ENCODE data around the gene CEMP1.

DNA sequence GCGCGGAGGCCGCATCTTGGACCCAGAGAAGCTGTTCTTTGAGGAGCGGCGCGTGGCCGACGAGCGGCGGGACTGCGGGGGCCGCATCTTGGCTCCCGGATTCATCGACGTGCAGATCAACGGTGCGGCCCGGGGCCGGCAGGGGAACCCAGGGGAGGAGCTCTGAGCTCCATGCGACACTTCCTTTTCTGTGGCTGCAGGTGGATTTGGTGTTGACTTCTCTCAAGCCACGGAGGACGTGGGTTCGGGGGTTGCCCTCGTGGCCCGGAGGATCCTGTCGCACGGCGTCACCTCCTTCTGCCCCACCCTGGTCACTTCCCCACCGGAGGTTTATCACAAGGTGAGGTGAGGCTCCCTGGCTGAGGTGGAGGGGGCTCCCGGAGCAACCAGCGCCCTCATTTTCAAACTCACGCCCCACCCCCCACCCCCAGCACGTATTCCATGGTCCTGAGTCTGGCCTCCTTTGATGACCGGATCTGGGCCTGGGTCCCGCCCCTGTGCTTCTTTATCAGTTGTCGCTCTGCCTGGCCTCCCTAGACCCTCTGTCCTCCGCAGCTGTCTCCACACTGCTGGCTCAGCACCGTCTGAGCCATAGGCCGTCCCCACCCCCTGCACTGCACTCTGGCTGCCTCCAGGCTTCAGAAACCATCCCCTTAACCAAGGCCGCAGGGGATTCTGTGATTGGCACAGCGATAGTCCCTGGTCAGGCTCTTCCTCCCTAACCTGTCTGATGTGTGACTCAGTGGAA, 10.2 kb downstream of the CEMP1 start:
- TF ChIP-seq, protein P1, sequence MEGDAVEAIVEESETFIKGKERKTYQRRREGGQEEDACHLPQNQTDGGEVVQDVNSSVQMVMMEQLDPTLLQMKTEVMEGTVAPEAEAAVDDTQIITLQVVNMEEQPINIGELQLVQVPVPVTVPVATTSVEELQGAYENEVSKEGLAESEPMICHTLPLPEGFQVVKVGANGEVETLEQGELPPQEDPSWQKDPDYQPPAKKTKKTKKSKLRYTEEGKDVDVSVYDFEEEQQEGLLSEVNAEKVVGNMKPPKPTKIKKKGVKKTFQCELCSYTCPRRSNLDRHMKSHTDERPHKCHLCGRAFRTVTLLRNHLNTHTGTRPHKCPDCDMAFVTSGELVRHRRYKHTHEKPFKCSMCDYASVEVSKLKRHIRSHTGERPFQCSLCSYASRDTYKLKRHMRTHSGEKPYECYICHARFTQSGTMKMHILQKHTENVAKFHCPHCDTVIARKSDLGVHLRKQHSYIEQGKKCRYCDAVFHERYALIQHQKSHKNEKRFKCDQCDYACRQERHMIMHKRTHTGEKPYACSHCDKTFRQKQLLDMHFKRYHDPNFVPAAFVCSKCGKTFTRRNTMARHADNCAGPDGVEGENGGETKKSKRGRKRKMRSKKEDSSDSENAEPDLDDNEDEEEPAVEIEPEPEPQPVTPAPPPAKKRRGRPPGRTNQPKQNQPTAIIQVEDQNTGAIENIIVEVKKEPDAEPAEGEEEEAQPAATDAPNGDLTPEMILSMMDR (conservative IDR thresholded peaks at IDR 0.05; ENCODE audit: low read length) = no peak
- TF ChIP-seq EZH2phosphoT487 (IDR thresholded peaks at IDR 0.05; ENCODE audit: borderline replicate concordance, low read depth, low read length) = no peak
